ENCODE data around the gene MESD.

DNA sequence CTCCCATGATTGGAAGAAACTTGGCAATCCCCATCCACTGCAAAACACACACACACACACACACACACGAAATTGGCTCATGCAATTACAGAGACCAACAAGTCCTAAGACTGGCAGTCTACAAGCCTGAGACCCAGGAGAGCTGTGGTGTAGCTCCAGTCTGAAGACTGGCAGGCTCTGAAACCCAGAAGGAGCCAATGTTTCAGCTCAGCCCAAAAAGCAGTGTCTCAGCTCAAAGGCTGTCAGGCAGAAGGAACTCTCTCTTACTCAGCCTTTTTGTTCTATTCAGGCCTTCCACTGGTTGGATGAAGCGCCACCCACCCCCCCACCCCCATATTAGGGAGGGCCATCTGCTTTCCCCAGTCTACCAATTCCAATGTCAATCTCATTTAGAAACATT is 32.1 kb downstream of the MESD start:
- TF ChIP-seq POLR2AphosphoS5 (IDR thresholded peaks at IDR 0.05; ENCODE audit: low read depth, low read length) (no peak), POLR2A (IDR thresholded peaks at IDR 0.05; ENCODE audit: low read depth, low read length) (no peak)

All from GM12891 (cell line).